DND-41 (cell line): Measurements from ENCODE around the gene KCNQ1OT1.

Experiments
- ATAC-seq: fragments of 200-7000 bp; cut with Tn5 transposase; 3 replicates; pipeline ENCODE4 v1.9.1; 2021; ENCODE audit warnings: low read depth; ENCODE audit not compliant: insufficient read depth
- DNase-seq: peaks from one replicate; pipeline ENCODE4 v3.0.0-alpha.2; 2020
- H2AFZ ChIP-seq: 2 replicates; pipeline ENCODE4 v1.6.0; 2012; ENCODE audit warnings: low read depth, low read length
- H3K27ac ChIP-seq: 2 replicates; pipeline ENCODE4 v1.5.1; 2012; ENCODE audit warnings: low read length, inconsistent platforms
- H3K27me3 ChIP-seq: fragments of 200-600 bp; sonication (generic); 2 replicates; pipeline ENCODE4 v1.6.0; 2012; ENCODE audit warnings: low read length, mild to moderate bottlenecking, inconsistent platforms; ENCODE audit not compliant: insufficient read depth, poor library complexity
- H3K36me3 ChIP-seq: 2 replicates; pipeline ENCODE4 v1.5.1; 2012; ENCODE audit warnings: low read length, inconsistent platforms; ENCODE audit not compliant: insufficient read depth
- H3K4me1 ChIP-seq: 2 replicates; pipeline ENCODE4 v1.5.1; 2012; ENCODE audit warnings: mild to moderate bottlenecking, low read length; ENCODE audit not compliant: insufficient read depth
- H3K4me2 ChIP-seq: 2 replicates; pipeline ENCODE4 v1.6.0; 2012; ENCODE audit warnings: mild to moderate bottlenecking, moderate library complexity, low read length, inconsistent platforms; ENCODE audit not compliant: insufficient read depth
- H3K4me3 ChIP-seq, 2 experiments: fragments of 200-600 bp in 1 of 2; shearing (Covaris generic) in 1 of 2; 2 replicates each; pipeline ENCODE4 v1.5.1; 2012 to 2016; ENCODE audit warnings: inconsistent platforms in 2 of 2, low read length in 2 of 2, mild to moderate bottlenecking in 2 of 2, low read depth in 1 of 2, moderate library complexity in 1 of 2
- H3K79me2 ChIP-seq: 2 replicates; pipeline ENCODE4 v1.6.0; 2012; ENCODE audit warnings: low read length, inconsistent platforms; ENCODE audit not compliant: insufficient read depth
- H3K9ac ChIP-seq: 2 replicates; pipeline ENCODE4 v1.6.0; 2012; ENCODE audit warnings: low read depth, mild to moderate bottlenecking, inconsistent platforms, low read length, moderate library complexity
- H3K9me3 ChIP-seq: 2 replicates; pipeline ENCODE4 v1.5.1; 2012; ENCODE audit warnings: low read length, moderate library complexity, mild to moderate bottlenecking, inconsistent platforms; ENCODE audit not compliant: insufficient read depth, severe bottlenecking
- H4K20me1 ChIP-seq: 2 replicates; pipeline ENCODE4 v1.6.0; 2012; ENCODE audit warnings: low read length; ENCODE audit not compliant: insufficient read depth
- CTCF ChIP-seq: IDR thresholded peaks from 2 replicates; pipeline ENCODE4 v1.5.1; 2012; ENCODE audit warnings: borderline replicate concordance, low read length, moderate library complexity, mild to moderate bottlenecking; ENCODE audit not compliant: poor library complexity, severe bottlenecking; ENCODE audit errors: extremely low read depth
- EZH2 ChIP-seq: IDR thresholded peaks from 3 replicates; pipeline ENCODE4 v1.6.1; 2012; ENCODE audit warnings: borderline replicate concordance, low read depth, mild to moderate bottlenecking, moderate library complexity, low read length, inconsistent platforms; ENCODE audit not compliant: severe bottlenecking

Gene KCNQ1OT1

DNA sequence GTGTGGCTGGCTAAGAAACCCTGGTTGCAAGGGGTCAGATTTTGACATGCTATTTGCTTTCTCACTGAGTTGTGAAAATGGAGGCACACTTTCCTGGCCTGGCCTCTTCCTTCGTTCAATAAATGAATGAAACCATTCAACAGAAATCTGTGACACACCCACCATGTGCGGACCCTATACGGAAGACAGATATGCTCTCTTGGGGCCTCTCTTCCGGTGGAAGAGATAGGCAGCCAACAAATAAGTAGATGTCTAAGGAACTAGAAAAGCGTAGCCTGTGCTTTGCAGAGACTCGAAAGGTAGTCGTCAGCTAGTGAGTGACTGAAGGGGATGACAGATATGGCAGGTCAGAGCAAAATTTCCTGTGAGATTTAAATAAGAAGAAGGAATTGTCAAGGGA, 5.3 kb downstream of the KCNQ1OT1 start:
- peaks cover 27% of the 10 kb centered on the region for H4K20me1 ChIP-seq
- DNase-seq (no peak), ATAC-seq (no peak)
- peaks cover 15% of the 10 kb centered on the region for H3K4me1 ChIP-seq
- no peak overlapping the region for H3K4me3 ChIP-seq
- no peaks in the 10 kb centered on the region; the same call in 1 of the 2 replicates for H3K36me3 ChIP-seq
- H3K27me3 ChIP-seq = no peaks in the 10 kb centered on the region
- no peaks in the 10 kb centered on the region for H3K9me3 ChIP-seq
- no peak overlapping the region for H3K4me2 ChIP-seq
- no peak overlapping the region for H3K9ac ChIP-seq
- H2AFZ ChIP-seq = no peak overlapping the region
- TF ChIP-seq EZH2 (no peak), CTCF (no peak)
- H3K27ac ChIP-seq = no peak overlapping the region
- H3K79me2 ChIP-seq = peaks cover 18% of the 10 kb centered on the region

DNA sequence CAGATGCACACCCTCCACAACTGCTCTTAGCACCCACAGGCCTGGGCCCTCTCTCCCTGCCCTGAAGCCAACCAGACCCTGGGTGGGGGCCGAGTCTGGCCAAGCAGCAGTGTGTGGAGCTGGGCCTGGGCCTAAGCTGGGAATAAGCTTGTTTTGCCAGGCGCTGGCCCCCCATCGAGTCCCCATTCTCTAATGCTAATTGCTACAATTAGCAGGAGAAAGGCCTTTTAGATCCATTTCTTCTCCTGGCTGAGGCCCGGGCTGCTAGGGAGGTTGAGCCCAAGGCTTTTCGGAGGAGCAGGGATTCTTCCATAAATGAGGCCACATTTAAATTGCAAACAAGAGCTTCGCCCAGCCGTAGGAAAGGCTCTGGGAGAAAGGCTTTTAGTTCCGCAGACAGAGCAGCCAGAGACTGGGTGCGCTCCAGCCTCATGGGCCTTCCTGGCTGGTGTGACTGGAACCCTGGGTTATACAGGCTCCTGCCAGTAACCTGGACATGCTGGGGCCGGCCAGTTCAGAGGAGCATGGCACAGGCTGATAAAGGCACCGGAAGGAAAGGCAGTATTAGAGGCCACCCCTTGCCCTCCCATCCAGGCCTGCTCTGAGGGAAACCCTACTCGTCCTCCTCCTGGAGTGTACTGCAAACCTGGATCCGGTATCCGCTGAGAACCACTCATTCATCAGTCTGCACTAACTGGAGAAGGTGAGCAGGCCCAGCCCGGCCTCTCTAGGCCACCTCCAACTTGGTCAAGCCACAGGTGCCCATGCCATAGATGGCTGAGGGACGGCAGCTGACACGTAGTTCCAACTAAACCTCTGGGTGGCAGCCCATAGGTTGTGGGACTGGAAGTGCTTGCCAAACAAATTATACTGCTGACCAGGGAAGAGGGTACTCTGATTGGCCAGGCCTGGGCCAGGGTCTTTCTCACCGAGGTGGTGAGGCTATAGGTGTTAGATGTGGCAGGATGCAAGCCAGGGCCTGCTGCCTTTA, 6.2 kb downstream of the KCNQ1OT1 start:
- Histone ChIP-seq H3K9me3 (no peaks in the 10 kb centered on the region), H3K27ac (no peak overlapping the region), H3K9ac (no peak overlapping the region), H3K79me2 (peaks cover 11% of the 10 kb centered on the region), H3K27me3 (no peaks in the 10 kb centered on the region), H3K4me1 (peaks cover 9% of the 10 kb centered on the region), H4K20me1 (peaks cover 24% of the 10 kb centered on the region), H3K4me2 (no peak overlapping the region), H3K36me3 (no peaks in the 10 kb centered on the region), H2AFZ (no peak overlapping the region), H3K4me3 (no peak overlapping the region)
- no peak for DNase-seq
- no peak for TF ChIP-seq CTCF
- no peak for TF ChIP-seq EZH2
- ATAC-seq = no peak

DNA sequence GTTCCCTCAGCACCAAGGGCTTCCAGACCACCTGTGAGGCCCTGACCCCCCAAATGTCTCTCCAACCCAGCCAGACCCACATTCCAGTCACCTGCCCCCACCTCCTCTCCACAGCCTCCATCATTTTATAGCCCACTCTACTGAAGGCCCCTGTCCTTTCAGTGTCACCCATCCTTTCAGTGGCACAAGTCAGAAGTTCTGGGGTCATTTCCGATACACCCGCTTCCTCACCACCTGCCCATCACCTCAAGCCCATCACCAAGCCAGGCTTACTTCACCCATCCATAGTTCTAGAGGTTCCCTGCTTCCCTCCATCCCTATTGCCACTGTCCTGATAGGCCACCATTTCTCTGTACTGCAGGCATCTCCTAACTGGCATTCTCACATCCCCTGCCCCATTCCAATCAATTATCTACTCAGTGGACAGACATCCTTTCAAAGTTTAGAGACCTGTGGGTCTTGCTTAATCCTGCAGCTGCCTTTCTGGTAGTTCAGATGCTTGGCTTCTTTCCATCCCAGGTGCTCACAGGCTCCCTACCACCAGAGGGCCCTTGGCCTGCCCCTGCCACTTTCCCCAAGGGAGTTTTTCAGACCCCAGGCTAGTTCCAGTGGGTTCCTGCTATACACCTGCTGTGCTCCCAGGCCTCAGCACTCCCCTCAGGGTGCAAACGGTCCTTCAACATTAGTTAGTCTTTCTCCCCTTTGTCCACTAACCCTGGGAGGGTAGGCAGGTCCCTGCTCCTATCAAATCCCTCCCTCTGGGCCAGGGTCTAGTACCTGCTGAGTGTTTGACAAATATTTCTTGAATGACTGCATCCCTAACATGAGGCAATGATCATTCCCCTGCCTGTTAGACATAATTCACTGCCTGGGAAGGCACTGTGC, 7.6 kb downstream of the KCNQ1OT1 start:
- no peak overlapping the region for H2AFZ ChIP-seq
- H3K27ac ChIP-seq = no peak overlapping the region
- no peak overlapping the region for H3K4me3 ChIP-seq
- ATAC-seq (peak; percentile 47; the same call in 1 of the 3 replicates), DNase-seq (peak; percentile 24)
- H3K4me2 ChIP-seq = no peak overlapping the region
- H3K9me3 ChIP-seq = no peaks in the 10 kb centered on the region
- H3K9ac ChIP-seq = no peak overlapping the region
- 0 out of 2 replicates have a peak, but pooled peaks cover 4% of the 10 kb centered on the region for H3K79me2 ChIP-seq
- H3K4me1 ChIP-seq = no peaks in the 10 kb centered on the region
- peaks cover 20% of the 10 kb centered on the region for H4K20me1 ChIP-seq
- no peaks in the 10 kb centered on the region for H3K27me3 ChIP-seq
- no peaks in the 10 kb centered on the region for H3K36me3 ChIP-seq
- TF ChIP-seq CTCF = peak; percentile 45
- no peak for TF ChIP-seq EZH2
